Cardiac muscle cell (in vitro differentiated cells and primary cell): Measurements from ENCODE around the gene FHIT. TPM values are rescaled to one million over a fixed set of nuclear protein-coding genes. Genes with fewer than 3 reads are reported as not detected.

Experiments used
- DNase-seq, 2 donors: peaks; one replicate each; pipeline versions ENCODE4 v3.0.0 to v3.0.0-alpha.2; 2010 to 2017; ENCODE audit warnings: low read depth in 1 of 2, low spot score in 1 of 2
- H3K27ac ChIP-seq: fragments of 200-600 bp; sonication (generic); 2 replicates; pipeline ENCODE4 v1.5.1; 2016
- H3K27me3 ChIP-seq: fragments of 200-600 bp; sonication (generic); 2 replicates; pipeline ENCODE4 v1.6.0; 2016; ENCODE audit warnings: control low read depth
- H3K36me3 ChIP-seq: fragments of 200-600 bp; sonication (generic); 2 replicates; pipeline ENCODE4 v1.5.1; 2016; ENCODE audit warnings: control low read depth
- H3K4me1 ChIP-seq: fragments of 200-600 bp; sonication (generic); 2 replicates; pipeline ENCODE4 v1.8.1; 2017; ENCODE audit warnings: low read depth, mild to moderate bottlenecking, mixed run types
- H3K4me3 ChIP-seq: fragments of 200-600 bp; sonication (generic); 2 replicates; pipeline ENCODE4 v1.5.1; 2016; ENCODE audit warnings: mild to moderate bottlenecking
- H3K9me3 ChIP-seq: fragments of 200-600 bp; sonication (generic); 2 replicates; pipeline ENCODE4 v1.5.1; 2017; ENCODE audit warnings: low read depth, mild to moderate bottlenecking, control low read depth
- polyA plus RNA-seq: library from polyadenylated mRNA; unstranded; fragments of >200 nt; fragmentation: Nextera tagmentation; extraction: Ambion mirVana; gene quantifications from 2 replicates; pipeline ENCODE4 v1.2.1, GENCODE V29; 2016
- total RNA-seq: library from RNA; depleted of rRNA; stranded (reverse); fragments of >200 nt; gene quantifications from 2 replicates; pipeline ENCODE4 v1.2.3, GENCODE V29; 2016
- TF ChIP-seq, protein P1 (sequence below): IDR thresholded peaks from 2 replicates; pipeline ENCODE4 v1.5.1; 2012; ENCODE audit warnings: low read depth, mild to moderate bottlenecking, low read length

The FHIT gene
- total and polyA plus RNA-seq, 2 experiments from 2014 or later = 6.9 to 12.5 TPM

DNA sequence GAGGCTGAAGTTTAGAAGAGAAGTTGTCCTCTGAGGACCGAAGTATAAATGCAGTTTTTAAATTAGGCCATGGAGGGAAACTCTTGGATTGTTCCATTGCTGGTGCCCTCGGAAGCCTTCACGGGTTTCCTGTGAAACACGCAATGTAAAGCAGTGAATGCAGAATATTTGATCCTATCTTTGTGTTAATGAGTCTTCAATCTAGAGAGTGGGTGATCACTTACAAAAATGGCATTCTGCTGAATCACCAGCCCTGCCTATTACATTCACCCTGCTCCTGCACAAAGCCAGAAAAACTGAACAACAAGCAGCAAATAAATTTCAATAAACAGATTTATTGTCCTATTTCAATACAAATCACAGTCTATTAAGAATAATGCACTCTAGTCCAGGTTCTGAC is 1063.9 kb downstream of the FHIT start:
- Histone ChIP-seq H3K27me3 (no peaks in the 10 kb centered on the region), H3K36me3 (no peaks in the 10 kb centered on the region), H3K4me3 (no peak overlapping the region), H3K4me1 (peaks cover 12% of the 10 kb centered on the region), H3K9me3 (no peaks in the 10 kb centered on the region), H3K27ac (no peak overlapping the region)
- DNase-seq = no peak
- TF ChIP-seq, protein P1, sequence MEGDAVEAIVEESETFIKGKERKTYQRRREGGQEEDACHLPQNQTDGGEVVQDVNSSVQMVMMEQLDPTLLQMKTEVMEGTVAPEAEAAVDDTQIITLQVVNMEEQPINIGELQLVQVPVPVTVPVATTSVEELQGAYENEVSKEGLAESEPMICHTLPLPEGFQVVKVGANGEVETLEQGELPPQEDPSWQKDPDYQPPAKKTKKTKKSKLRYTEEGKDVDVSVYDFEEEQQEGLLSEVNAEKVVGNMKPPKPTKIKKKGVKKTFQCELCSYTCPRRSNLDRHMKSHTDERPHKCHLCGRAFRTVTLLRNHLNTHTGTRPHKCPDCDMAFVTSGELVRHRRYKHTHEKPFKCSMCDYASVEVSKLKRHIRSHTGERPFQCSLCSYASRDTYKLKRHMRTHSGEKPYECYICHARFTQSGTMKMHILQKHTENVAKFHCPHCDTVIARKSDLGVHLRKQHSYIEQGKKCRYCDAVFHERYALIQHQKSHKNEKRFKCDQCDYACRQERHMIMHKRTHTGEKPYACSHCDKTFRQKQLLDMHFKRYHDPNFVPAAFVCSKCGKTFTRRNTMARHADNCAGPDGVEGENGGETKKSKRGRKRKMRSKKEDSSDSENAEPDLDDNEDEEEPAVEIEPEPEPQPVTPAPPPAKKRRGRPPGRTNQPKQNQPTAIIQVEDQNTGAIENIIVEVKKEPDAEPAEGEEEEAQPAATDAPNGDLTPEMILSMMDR = no peak

DNA sequence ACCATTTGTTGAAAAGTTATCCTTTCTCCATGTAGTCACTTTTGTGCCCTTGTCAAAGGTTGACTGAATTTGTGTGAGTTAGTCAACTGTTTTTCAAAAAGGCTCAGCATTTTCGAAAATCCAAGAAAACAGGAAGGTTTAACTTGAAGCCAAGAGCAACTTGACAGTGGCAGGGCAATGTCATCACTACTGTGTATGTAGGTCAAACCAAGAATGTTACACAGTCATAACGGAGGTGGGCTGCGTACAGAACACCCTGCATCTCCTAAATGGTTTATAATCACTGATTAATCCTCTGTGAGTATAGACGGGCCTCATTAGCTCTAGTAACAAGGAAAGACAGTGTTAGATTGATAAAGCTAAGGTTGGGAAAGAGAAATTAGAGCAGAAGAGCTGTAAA is 1064.9 kb downstream of the FHIT start:
- DNase-seq = no peak
- Histone ChIP-seq H3K27me3 (no peaks in the 10 kb centered on the region), H3K4me1 (peaks cover 12% of the 10 kb centered on the region), H3K27ac (no peak overlapping the region), H3K36me3 (no peaks in the 10 kb centered on the region), H3K9me3 (no peaks in the 10 kb centered on the region), H3K4me3 (no peak overlapping the region)
- TF ChIP-seq, protein P1 = no peak

DNA sequence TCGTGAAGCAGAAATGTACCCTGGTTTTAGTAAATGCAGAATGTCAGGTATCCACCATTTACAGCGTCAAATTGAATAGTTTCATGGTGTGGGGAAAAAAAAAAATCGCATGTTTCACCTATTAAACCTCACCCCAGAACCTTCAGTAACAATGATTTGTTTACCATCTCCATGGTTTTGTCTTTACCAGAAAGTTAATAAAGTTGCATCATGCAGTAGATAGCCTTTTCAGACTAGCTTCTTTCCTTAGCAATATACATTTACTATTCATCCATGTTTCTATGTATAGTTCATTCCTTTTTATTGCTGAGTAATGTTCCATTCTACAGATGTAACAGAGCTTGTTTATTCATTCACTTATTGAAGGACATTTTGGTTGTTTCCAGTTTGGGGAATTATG is 1066.1 kb downstream of the FHIT start:
- peaks cover 12% of the 10 kb centered on the region for H3K4me1 ChIP-seq
- H3K9me3 ChIP-seq = no peaks in the 10 kb centered on the region
- DNase-seq = no peak
- no peaks in the 10 kb centered on the region for H3K27me3 ChIP-seq
- no peaks in the 10 kb centered on the region for H3K36me3 ChIP-seq
- H3K4me3 ChIP-seq = no peak overlapping the region
- no peak overlapping the region for H3K27ac ChIP-seq
- TF ChIP-seq, protein P1 = no peak

DNA sequence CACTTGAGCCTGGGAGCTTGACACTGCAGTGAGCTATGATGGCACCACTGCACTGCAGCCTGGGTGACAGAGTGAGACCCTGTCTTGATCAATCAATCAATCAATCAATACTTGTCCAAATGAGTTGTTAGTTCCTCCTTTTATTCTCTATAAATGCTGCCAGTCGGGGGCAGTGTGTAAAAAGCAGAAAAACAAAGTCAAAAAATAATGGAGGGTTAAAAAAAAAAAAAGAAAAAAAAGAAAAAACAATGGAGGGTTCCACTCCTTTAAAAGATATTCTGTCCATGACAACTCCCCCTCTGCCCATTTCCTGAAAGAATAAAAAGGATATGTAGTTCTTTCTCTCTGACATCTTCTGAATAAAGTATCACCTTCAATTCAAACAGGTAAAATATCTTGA is 1068.6 kb downstream of the FHIT start:
- no peaks in the 10 kb centered on the region for H3K36me3 ChIP-seq
- no peaks in the 10 kb centered on the region for H3K27me3 ChIP-seq
- no peaks in the 10 kb centered on the region for H3K4me1 ChIP-seq
- no peak overlapping the region for H3K27ac ChIP-seq
- no peaks in the 10 kb centered on the region for H3K9me3 ChIP-seq
- TF ChIP-seq, protein P1 = no peak
- H3K4me3 ChIP-seq = no peak overlapping the region
- DNase-seq = no peak

DNA sequence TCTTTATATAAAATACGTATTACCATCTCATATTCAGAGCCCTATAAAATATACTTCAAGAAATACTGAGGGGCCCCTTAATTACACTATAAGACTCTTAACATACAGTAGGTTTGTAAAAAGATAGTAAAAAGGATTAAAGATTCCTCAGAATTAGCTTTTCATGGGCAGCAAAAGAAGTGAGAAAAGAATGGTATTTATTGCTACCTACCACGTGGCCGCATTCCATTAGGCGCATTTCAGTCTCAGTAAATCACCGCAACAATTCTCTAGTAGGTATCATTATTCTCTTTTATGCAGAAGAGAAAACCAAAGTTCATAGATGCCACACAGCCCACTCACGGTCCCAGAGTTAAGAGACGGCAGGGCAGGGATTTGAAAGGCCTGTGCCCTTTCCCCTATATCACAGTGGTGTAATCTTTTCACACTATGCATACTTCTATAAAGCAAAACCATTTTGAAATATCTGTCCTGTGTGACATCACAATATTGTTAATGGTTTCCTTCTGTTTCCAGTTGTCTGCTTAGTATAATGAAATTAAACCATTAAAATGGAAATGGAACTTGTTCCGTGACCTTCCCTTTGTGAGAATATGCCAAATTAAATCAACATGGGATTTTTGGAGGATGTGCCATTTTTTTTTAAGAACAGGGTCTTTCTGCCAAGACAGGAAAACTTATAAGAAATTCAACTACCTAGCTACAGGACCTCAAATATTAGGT is 1072.2 kb downstream of the FHIT start:
- no peaks in the 10 kb centered on the region for H3K9me3 ChIP-seq
- H3K36me3 ChIP-seq = no peaks in the 10 kb centered on the region
- no peak overlapping the region for H3K27ac ChIP-seq
- TF ChIP-seq, protein P1 = no peak
- no peaks in the 10 kb centered on the region for H3K4me1 ChIP-seq
- no peak overlapping the region for H3K4me3 ChIP-seq
- no peaks in the 10 kb centered on the region for H3K27me3 ChIP-seq
- no peak for DNase-seq
